Measurements from ENCODE around the gene MBD3L3. TPM values are rescaled to one million over a fixed set of nuclear protein-coding genes. Genes with fewer than 3 reads are reported as not detected.
A peak's percentile ranks its signal among the peaks of the same experiment; 100 is the strongest.

The MBD3L3 gene
- total and polyA plus RNA-seq, 8 donors, result not detected

GRCh38 chr19:7098701-7099596 is 40.5 kb upstream of the MBD3L3 start:
- H3K27me3 ChIP-seq, result no peaks in the 10 kb centered on the region
- peak overlapping the region; percentile 41 to 69 (median 55) for H3K4me3 ChIP-seq
- WGBS, 2 donors, result 0 to 1% methylated on average over 75 to 78 of the region's 78 CpGs
- DNase-seq, result peak; percentile 90 to 97 (median 95)
- intact Hi-C loops (cut with DNase I), result no loop called here
- ATAC-seq, result peak; percentile 90 to 97 (median 94)
- H3K27ac ChIP-seq, result peak overlapping the region; percentile 77 to 96 (median 88)
- no peak for FAIRE-seq
- H3K36me3 ChIP-seq, result no peaks in the 10 kb centered on the region
- no peaks in the 10 kb centered on the region for H3K9me3 ChIP-seq
- peaks cover 0 to 14% (median 3%) of the 10 kb centered on the region in 3 donors for H3K4me1 ChIP-seq
- no peak for TF ChIP-seq CTCF (IDR thresholded peaks at IDR 0.05)

- TF ChIP-seq CTCF (IDR thresholded peaks at IDR 0.05), result no peak
- 92 to 95% methylated on average over 3 of the region's 3 CpGs for WGBS, 2 donors
- ATAC-seq (no peak), FAIRE-seq (no peak), DNase-seq (no peak)
- H3K4me3 ChIP-seq, result no peak overlapping the region
- H3K9me3 ChIP-seq, result no peaks in the 10 kb centered on the region
- H3K27ac ChIP-seq, result peak overlapping the region in 2 of 4 donors; percentile 81 to 96
- H3K4me1 ChIP-seq, result peaks cover 0 to 12% (median 3%) of the 10 kb centered on the region in 3 donors
- H3K36me3 ChIP-seq, result no peaks in the 10 kb centered on the region
- no peaks in the 10 kb centered on the region for H3K27me3 ChIP-seq
- intact Hi-C loops (cut with DNase I), result no loop called here
These were observed 39.6 kb upstream of the MBD3L3 start for GRCh38 chr19:7098096-7098495.

GRCh38 chr19:7088999-7089398 is 30.5 kb upstream of the MBD3L3 start:
- intact Hi-C loops (cut with DNase I), result no loop called here
- Histone ChIP-seq H3K36me3 (peaks cover 1 to 12% (median 8%) of the 10 kb centered on the region in 3 donors), H3K4me1 (no peaks in the 10 kb centered on the region), H3K9me3 (peaks cover 0 to 13% (median 1%) of the 10 kb centered on the region in 4 donors), H3K4me3 (no peak overlapping the region), H3K27me3 (no peaks in the 10 kb centered on the region), H3K27ac (no peak overlapping the region)
- TF ChIP-seq CTCF (IDR thresholded peaks at IDR 0.05), result no peak
- ATAC-seq, result no peak
- FAIRE-seq, result no peak
- WGBS, 2 donors, result 94 to 97% methylated on average over 6 of the region's 6 CpGs
- no peak for DNase-seq

- TF ChIP-seq CTCF (IDR thresholded peaks at IDR 0.05), result no peak
- ATAC-seq (no peak), FAIRE-seq (no peak), DNase-seq (no peak)
- peaks cover 38 to 67% (median 56%) of the 10 kb centered on the region in 3 donors for H3K36me3 ChIP-seq
- no peaks in the 10 kb centered on the region for H3K27me3 ChIP-seq
- WGBS, 2 donors, result 97% methylated on average over 15 of the region's 15 CpGs
- intact Hi-C loops (cut with DNase I), result no loop called here
- H3K4me3 ChIP-seq, result no peak overlapping the region
- H3K9me3 ChIP-seq, result peaks cover 0 to 32% (median 14%) of the 10 kb centered on the region in 4 donors
- no peak overlapping the region for H3K27ac ChIP-seq
- no peaks in the 10 kb centered on the region for H3K4me1 ChIP-seq
These were observed 24.8 kb upstream of the MBD3L3 start for GRCh38 chr19:7083076-7083956.
